ENCODE data around the gene BCDIN3D.

DNA sequence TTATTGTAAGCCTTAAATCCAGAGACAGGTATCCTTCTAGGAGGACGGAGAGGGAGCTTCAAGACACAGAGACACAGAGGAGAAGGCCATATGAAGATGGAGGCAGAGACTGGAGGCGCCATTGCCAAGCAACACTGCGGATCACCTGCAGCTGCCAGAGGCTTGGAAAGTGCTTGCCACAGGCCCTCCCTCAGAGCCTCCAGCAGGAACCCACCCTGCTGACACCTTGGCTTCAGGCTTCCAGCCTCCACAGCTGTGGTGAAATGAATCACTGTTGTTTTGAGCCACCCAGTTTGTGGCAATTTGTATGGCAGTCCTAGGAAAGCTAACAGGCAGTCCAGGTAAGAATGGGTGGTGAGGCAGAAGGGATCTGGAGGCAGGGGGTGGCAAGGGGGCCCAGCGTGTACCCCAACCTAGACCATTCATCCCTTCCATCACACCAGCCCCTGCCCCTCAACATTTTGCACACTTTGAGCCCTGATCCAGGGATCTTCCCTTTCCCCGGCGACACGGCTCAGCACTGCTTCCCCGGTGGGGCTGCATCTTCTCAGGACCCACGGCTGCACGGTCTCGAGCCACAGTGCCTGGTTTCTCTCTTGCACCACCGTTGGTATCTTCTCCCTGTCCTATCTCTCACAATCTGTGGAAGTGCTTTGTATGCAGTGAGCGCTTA, 22.3 kb upstream of the BCDIN3D start:
- TF ChIP-seq, protein P1, sequence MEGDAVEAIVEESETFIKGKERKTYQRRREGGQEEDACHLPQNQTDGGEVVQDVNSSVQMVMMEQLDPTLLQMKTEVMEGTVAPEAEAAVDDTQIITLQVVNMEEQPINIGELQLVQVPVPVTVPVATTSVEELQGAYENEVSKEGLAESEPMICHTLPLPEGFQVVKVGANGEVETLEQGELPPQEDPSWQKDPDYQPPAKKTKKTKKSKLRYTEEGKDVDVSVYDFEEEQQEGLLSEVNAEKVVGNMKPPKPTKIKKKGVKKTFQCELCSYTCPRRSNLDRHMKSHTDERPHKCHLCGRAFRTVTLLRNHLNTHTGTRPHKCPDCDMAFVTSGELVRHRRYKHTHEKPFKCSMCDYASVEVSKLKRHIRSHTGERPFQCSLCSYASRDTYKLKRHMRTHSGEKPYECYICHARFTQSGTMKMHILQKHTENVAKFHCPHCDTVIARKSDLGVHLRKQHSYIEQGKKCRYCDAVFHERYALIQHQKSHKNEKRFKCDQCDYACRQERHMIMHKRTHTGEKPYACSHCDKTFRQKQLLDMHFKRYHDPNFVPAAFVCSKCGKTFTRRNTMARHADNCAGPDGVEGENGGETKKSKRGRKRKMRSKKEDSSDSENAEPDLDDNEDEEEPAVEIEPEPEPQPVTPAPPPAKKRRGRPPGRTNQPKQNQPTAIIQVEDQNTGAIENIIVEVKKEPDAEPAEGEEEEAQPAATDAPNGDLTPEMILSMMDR (IDR thresholded peaks at IDR 0.05 in 8 of 11, conservative IDR thresholded peaks at IDR 0.05 in 3 of 11), result no peak
- TF ChIP-seq POLR2AphosphoS5 (IDR thresholded peaks at IDR 0.05) (no peak), POLR2A (IDR thresholded peaks at IDR 0.05) (no peak)

All from spleen (tissue), 7 donors.